ENCODE measurements around the gene SYNE1. TPM values are rescaled to one million over a fixed set of nuclear protein-coding genes. Genes with fewer than 3 reads are reported as not detected.
"Not testable (repeated sequence)": the region's sequence is repeated elsewhere in the genome, so short reads cannot be mapped to it uniquely, and the experiment has no call there.

Gene SYNE1, protein sequence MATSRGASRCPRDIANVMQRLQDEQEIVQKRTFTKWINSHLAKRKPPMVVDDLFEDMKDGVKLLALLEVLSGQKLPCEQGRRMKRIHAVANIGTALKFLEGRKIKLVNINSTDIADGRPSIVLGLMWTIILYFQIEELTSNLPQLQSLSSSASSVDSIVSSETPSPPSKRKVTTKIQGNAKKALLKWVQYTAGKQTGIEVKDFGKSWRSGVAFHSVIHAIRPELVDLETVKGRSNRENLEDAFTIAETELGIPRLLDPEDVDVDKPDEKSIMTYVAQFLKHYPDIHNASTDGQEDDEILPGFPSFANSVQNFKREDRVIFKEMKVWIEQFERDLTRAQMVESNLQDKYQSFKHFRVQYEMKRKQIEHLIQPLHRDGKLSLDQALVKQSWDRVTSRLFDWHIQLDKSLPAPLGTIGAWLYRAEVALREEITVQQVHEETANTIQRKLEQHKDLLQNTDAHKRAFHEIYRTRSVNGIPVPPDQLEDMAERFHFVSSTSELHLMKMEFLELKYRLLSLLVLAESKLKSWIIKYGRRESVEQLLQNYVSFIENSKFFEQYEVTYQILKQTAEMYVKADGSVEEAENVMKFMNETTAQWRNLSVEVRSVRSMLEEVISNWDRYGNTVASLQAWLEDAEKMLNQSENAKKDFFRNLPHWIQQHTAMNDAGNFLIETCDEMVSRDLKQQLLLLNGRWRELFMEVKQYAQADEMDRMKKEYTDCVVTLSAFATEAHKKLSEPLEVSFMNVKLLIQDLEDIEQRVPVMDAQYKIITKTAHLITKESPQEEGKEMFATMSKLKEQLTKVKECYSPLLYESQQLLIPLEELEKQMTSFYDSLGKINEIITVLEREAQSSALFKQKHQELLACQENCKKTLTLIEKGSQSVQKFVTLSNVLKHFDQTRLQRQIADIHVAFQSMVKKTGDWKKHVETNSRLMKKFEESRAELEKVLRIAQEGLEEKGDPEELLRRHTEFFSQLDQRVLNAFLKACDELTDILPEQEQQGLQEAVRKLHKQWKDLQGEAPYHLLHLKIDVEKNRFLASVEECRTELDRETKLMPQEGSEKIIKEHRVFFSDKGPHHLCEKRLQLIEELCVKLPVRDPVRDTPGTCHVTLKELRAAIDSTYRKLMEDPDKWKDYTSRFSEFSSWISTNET (N-terminal part only)
- 10.8 and 52.5 TPM in 2 replicates for total RNA-seq (2014; rRNA removed; shearing (Covaris generic); ENCODE audit: low replicate concordance)

DNA sequence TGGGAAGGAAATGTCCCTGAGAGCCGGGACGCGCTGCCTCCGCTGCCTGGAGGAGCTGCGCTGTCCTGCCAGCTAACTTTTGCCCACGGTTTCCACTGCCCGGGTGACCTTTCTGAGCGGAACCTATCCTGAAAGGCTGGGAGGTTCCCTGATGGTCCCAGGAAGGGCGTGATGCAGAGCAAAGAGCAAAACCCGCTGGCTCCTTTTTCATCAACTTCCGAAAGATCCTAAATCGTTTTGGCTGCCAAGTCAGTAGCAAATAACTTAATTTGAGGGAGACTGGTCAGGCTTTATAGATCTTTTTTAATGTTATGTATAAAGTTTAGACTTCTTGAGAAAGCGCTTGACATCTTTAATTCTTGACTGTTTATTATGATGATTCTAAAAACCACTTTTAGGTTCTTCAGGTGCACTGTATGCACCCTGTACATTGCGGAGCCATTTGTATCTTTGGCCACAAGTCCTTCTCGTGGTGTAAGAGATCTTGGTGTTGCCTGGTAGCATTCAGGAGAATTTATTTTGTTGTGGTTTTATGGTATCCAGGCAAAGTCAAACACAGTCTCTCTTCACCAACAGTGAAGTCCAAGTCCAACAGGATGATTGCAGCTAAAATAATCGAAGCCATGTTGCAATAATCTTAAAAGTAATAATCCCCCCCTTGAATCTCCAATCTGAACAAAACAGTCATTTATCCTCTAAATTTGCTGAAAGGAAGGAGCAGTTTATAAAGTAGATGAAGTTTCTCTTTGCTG lies at the start of gene SYNE1:
Gene SYNE1 (minus strand): TSS at position 67 of the 752 bp plus-strand sequence. CDS start 9,031 bp downstream, outside the sequence.
- no peak for DNase-seq
- Histone ChIP-seq H3K9me3 (no peaks in the 10 kb centered on the region), H3K36me3 (no peaks in the 10 kb centered on the region), H3K27me3 (peaks cover 2% of the 10 kb centered on the region; the same call in 1 of the 2 replicates), H3K4me3 (peak within 1 kb of the TSS; percentile 47)

DNA sequence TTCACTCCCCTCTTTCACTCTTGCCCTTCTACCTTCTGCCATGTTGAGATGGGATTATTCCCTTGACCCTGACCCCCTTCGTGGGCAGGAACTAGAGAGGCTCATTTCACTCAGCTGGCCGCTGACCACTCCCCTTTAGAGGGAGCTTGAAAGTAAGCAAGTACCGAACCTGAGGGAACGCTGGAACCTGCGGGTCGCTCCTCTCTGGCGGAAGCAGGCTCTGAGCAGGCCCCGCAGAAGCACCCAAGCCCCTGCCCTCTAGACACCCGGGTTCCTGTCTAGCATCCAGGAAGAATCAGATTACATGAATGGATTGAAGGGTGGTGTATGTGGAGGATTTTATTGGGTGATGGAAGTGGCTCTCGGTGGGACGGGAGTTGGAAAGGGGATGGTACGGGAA lies 48.7 kb upstream of the SYNE1 start:
- H3K27me3 ChIP-seq = no peaks in the 10 kb centered on the region
- no peak for DNase-seq
- H3K36me3 ChIP-seq = no peaks in the 10 kb centered on the region
- H3K4me3 ChIP-seq = no peak overlapping the region
- H3K9me3 ChIP-seq = no peaks in the 10 kb centered on the region

DNA sequence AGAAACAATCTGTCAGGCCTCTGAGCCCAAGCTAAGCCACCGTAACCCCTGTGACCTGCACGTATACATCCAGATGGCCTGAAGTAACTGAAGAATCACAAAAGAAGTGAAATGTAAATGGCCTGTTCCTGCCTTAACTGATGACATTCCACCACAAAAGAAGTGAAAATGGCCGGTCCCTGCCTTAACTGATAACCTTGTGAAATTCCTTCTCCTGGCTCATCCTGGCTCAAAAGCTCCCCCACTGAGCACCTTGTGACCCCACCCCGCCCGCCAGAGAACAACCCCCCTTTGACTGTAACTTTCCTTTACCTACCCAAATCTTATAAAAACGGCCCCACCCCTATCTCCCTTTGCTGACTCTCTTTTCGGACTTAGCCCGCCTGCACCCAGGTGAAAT lies 45.8 kb upstream of the SYNE1 start:
- H3K9me3 ChIP-seq, H3K4me3 ChIP-seq, H3K36me3 ChIP-seq, DNase-seq, H3K27me3 ChIP-seq: not testable (repeated sequence)

DNA sequence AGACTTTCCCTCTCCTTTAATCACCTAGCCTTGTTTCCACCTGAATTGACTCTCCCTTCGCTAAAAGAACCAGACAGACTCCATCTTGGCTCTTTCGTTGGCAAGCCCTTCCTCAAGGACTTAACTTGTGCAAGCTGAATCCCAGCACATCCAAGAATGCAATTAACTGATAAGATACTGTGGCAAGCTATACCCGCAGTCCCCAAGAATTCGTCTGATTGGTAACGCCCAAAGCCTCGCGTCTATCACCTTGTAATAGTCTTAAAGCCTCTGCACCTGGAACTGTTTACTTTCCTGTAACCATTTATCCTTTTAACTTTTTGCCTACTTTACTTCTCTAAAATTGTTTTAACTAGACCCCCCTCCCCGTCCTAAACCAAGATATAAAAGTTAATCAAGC lies 45.0 kb upstream of the SYNE1 start:
- Histone ChIP-seq H3K27me3 (no peaks in the 10 kb centered on the region), H3K9me3 (no peaks in the 10 kb centered on the region), H3K36me3 (no peaks in the 10 kb centered on the region), H3K4me3 (no peak overlapping the region)
- DNase-seq = no peak

DNA sequence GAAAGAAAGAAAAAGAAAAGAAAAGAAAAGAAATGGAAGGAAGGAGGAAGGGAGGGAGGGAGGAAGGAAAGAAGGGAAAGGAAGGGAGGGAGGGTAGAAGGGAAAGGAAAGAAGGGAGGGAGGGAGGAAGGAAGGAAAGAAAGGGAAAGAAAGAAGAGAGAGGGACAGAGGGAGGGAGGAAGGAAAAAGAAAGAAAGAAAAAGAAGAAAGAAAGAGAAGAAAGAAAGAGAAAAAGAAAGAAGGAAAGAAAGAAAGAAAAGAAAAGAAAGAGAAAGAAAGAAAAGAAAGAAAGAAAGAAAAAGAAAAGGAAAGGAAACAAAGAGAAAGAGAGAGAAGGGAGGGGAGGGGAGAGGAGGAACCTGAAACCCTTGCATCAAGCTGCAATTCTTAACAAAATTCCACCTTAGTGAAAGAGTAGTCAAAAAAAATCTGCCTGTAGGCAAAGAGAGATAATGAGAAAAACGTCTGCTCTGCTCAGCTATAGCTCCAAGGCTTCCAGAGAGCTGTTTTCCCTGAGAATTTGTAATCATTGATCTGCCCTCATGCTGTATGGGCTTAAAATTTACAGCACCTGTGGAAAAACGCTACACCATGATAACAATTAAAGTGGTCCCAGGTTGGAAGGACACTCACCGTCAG lies 43.8 kb upstream of the SYNE1 start:
- no peaks in the 10 kb centered on the region for H3K36me3 ChIP-seq
- no peaks in the 10 kb centered on the region for H3K27me3 ChIP-seq
- no peaks in the 10 kb centered on the region for H3K9me3 ChIP-seq
- no peak overlapping the region for H3K4me3 ChIP-seq
- no peak for DNase-seq

DNA sequence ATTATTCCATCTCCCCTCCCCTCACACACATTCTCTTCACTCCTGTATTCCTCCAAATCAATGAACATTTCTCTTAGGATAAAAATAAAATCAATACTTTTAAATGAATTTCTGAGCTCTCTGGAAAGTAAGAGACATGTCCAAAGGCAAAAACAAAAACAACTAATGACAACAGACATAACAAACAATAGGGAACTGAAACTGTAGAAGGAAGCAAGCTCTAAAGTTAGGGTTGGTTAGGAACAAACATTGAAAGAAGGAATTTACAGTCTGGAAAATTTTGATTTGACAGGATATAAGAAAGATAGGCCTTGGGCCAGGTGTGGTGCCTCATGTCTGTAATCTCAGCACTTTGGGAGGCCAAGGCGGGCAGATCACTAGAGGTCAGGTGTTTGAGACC lies 43.0 kb upstream of the SYNE1 start:
- H3K4me3 ChIP-seq = no peak overlapping the region
- no peaks in the 10 kb centered on the region for H3K9me3 ChIP-seq
- no peak for DNase-seq
- H3K27me3 ChIP-seq = no peaks in the 10 kb centered on the region
- H3K36me3 ChIP-seq = no peaks in the 10 kb centered on the region

DNA sequence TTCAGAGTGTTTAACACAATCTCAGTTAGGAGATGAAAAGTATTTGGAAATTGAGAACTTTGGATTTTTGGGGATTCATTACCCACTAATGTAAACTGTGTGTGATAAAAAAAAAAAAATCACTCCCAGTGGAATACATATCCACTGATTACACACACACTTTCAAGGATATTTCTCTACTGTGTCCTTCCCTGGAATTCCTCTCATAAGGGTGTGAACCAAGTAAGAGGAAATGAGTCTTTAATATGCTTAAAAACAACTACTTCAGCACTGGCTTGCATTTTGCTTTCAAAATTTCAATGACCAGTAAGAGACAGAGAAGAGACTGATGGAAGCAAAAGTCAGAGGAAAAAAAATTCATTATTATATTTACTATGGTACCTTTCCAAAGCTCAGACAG lies 36.1 kb upstream of the SYNE1 start:
- H3K36me3 ChIP-seq = no peaks in the 10 kb centered on the region
- DNase-seq = no peak
- no peak overlapping the region for H3K4me3 ChIP-seq

DNA sequence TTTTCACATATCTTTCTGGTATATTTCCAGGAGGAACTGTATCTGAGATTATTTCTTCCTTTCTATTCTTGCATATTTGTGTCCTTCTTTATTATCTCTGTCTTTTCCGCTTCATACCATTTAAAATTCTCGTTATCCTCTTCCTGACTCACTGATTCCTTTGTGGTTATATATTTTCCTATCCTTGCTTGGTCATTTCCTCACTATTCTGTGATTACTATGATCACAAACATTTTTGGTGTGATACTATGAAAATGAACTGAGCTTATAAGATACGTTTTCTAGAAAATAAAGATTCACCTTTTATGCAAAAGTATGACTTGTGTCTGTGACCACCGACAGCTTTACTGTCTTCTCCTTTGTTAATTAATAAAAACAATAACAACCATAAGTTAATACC lies 34.0 kb upstream of the SYNE1 start:
- no peak overlapping the region for H3K4me3 ChIP-seq
- no peaks in the 10 kb centered on the region for H3K27me3 ChIP-seq
- no peak for DNase-seq
- H3K36me3 ChIP-seq = no peaks in the 10 kb centered on the region
- H3K9me3 ChIP-seq = no peaks in the 10 kb centered on the region

More for the DNA sequence above, 36.1 kb upstream of the SYNE1 start:
- Histone ChIP-seq H3K9me3 (no peaks in the 10 kb centered on the region), H3K27me3 (no peaks in the 10 kb centered on the region)

DNA sequence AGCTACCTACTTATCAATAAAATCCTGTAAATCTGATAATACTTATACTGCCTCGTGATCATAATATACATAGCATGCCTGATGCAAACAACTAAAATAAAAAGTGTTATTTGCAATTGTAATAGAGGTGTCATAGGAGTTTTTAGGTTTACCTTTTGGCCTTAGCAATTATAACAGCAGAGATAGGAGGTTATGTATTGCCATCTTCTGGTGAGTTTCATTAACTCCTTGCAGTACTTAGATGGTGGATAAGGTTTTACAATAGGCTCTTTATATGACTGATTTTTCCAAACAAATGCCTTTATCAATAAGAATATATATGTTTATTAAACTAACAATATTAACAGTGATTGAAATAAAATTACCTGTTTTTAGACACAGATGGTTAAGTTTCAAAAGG lies 32.7 kb upstream of the SYNE1 start:
- Histone ChIP-seq H3K27me3 (no peaks in the 10 kb centered on the region), H3K9me3 (no peaks in the 10 kb centered on the region), H3K36me3 (no peaks in the 10 kb centered on the region), H3K4me3 (no peak overlapping the region)
- DNase-seq = no peak

DNA sequence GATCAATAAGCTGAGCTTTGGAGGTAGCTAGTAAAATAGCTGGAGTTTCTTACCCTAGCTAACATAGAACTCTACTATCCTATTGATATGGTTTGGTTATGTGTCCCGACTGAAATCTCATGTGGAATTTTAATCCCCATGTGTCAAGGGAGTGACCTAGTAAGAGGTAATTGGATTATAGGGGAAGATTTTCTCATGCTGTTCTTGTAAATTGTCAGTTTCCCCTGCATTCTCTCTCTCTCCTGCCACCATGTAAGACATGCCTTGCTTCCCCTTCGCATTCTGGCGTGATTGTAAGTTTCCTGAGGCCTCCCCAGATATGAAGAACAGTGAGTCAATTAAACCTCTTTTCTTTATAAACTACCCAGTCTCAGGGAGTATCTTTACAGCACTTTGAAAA lies 24.6 kb upstream of the SYNE1 start:
- Histone ChIP-seq H3K27me3 (no peaks in the 10 kb centered on the region), H3K4me3 (no peak overlapping the region), H3K9me3 (no peaks in the 10 kb centered on the region), H3K36me3 (no peaks in the 10 kb centered on the region)
- DNase-seq = no peak

DNA sequence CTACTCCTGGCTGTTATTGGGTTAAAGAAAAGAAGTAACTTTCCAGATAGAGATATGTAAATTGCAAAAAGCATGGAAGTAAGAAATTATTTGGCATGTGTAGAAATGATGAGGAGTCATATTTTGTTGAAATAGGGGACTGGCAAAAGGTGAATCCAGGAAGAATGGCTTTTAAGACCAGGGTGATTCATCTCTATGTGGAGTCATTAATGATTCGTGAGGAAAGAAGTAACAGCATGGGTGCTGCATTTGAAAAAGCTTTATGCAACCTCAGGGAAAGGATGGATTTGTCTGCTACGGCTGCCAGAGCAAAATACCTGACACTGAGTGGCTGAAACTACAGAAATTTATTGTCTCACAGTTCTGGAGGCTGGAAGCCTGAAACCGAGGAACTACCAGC lies 14.8 kb upstream of the SYNE1 start:
- no peaks in the 10 kb centered on the region for H3K27me3 ChIP-seq
- DNase-seq = no peak
- no peaks in the 10 kb centered on the region for H3K9me3 ChIP-seq
- H3K4me3 ChIP-seq = no peak overlapping the region
- H3K36me3 ChIP-seq = no peaks in the 10 kb centered on the region

DNA sequence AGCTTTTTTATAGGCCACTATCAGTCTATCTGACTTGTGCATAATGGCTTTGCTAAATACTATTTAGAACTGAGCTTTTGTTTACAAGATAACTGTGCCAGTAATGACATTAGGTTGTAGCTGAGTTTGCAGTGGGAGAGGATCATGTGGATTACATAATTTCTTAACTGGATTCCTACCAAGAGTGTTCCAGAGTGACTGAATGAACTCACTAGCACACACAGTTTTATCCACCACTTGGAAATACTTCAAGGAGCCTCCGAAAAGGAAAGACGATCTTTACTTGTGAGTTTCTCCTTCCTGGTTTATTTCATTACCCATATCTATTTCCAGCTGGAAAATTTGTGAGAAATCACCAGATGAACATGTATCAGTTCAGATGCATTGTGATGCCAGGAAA lies 10.9 kb upstream of the SYNE1 start:
- no peak for DNase-seq
- H3K4me3 ChIP-seq = no peak overlapping the region
- no peaks in the 10 kb centered on the region for H3K9me3 ChIP-seq
- H3K27me3 ChIP-seq = no peaks in the 10 kb centered on the region
- no peaks in the 10 kb centered on the region for H3K36me3 ChIP-seq

DNA sequence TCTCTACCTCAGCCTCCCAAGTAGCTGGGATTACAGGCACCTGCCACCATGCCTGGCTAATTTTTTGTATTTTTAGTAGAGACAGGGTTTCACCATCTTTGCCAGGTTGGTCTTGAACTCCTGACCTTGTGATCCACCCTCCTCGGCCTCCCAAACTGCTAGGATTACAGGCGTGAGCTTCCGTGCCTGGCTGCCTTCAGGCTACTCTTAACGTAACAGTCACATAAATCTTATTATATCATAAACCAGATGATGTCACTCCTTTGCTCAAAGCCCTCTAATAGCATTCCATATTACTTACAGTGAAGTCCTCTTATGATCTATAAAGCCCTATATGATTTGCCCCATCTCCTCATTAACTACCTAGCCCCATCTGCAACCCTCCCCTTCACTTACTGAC lies 9.6 kb upstream of the SYNE1 start:
- DNase-seq, H3K27me3 ChIP-seq, H3K9me3 ChIP-seq, H3K36me3 ChIP-seq, H3K4me3 ChIP-seq: not testable (repeated sequence)

DNA sequence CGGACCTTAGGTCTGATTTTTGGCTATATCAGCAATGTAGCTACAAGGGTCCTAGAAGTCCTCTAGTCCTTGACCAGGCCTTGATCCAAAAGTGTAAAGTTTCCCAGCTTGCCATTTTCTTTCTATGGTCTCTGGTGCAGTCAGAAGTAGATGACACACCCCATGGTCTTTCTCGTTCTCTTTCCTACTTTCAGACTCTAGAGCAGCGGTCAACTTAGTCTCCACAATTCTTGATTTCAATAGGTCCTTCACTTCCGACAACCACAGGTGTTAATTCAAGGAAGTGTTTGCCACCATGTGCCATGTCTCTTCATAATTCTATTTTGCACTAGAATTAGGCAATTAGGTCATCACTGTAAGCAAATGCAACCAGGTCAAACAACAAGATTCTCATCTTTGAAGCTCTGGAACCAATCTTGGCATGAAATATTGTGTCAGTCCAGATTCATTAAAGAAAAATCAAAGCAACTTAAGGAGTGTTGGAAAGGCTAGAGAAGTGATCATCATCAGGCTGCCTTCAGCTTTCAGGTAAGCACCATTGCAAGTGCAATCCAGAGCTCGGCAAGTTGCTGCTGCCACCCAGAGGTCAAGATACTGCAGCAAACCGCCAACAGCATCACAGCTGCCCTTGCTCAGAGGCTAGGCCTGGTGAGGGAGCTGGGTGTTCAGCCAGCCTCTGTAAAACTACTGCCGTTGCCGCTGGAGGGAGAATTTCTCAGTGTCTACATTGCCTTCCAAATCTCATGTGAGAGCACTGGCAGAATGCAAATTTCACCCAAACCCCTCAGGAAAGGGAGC lies 5.6 kb upstream of the SYNE1 start:
- no peaks in the 10 kb centered on the region for H3K36me3 ChIP-seq
- no peaks in the 10 kb centered on the region for H3K9me3 ChIP-seq
- DNase-seq = peak; percentile 39
- H3K4me3 ChIP-seq = no peak overlapping the region
- no peaks in the 10 kb centered on the region for H3K27me3 ChIP-seq

DNA sequence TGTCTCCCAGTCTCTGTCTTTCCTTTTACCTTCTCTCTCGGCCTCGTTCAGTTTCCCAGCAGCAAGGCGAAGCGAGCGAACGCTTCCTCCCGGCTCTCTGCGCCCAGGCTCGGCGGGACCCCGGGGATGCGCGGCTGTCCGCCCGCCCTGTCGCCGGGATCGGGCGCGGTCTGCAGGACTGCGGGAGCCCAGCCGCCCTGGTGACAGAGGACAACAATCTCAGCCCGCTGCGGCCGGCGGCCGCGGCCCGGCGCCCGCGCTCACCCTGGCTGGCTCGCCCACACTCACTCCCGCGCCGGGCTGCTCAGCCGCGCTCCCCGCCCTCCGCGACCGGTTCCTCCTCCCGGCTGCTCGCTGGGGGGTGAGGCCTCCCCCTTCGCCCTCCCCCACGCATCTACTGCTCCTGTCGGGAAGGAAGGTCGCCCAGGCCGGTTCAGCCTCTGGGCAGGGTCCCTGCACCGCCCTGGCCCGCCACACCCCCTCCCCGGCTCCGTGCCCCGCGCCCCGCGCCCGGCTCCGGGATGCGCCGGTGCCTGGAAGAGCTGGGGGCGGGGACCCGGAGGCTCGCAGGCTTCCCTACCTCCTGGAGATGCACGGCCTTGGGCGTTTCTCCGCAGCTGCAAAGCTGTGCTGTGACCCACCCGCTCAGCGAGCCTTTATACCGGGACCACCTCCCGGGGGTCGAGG lies 410 bp downstream of the SYNE1 start:
- peak; percentile 29 for DNase-seq
- no peaks in the 10 kb centered on the region for H3K36me3 ChIP-seq
- H3K27me3 ChIP-seq = peaks cover 2% of the 10 kb centered on the region; the same call in 1 of the 2 replicates
- H3K9me3 ChIP-seq = no peaks in the 10 kb centered on the region
- H3K4me3 ChIP-seq = peak overlapping the region; percentile 47

Measured in MG63 (cell line).